Measurements from ENCODE around the gene FANCC.

FANCC gene

DNA sequence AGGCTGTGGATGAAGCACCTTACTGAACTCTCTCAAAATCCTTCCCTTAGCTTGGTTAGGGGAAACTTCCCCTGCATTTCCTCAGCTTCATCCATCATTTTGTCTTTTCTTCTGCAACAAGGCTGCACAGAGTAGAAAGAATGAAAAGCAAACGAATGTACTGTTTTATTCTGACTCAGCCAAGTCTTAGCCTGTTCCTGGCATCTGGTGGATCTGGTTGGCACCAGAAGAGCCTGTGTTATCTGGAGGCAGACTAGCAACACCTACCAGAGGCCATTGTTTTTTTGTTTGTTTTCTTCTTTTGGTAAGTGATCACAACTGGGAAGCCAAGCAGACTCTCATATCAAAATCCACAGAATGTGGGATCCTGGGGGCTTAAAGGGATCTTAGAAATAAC, 200.7 kb downstream of the FANCC start:
- DNase-seq (ENCODE audit: low spot score) = no peak

DNA sequence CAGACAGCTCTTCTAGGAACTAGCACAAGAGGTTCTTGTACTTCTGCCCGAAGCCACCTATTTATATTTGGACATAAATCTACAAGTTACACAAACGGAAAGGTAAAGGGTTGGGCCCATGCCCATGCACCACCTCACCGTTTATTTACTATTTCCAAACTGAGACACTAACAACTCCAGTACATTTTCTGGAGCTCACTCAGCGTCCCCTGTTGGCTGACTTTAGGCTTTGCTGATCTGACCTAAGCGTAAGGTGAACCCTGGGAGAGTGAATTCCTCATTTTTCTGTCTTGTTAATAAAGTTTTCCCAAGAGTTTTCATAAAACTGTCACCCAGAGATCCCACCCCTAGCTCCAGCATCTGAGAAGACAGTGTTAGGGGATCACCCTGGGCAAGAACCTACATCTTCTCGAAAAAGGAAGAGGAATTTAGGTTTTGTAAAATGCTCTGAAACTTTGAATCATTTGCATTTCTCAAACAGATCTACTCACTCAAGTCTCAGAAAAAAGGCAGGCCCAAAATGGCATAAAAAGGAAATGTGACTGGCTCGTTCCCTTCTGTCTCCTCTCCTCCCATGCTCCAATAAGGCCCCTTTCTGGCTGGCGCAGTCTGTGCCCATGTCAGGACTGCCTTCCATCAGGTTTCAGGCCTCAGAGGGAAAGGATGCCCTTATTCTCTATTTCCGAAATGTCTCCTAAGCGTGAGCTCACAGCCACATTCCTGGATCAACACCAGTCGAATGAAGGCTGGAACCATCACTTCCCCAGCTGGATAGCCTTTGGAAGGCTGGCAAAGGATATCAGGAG, 201.3 kb downstream of the FANCC start:
- DNase-seq (ENCODE audit: low spot score) = no peak

DNA sequence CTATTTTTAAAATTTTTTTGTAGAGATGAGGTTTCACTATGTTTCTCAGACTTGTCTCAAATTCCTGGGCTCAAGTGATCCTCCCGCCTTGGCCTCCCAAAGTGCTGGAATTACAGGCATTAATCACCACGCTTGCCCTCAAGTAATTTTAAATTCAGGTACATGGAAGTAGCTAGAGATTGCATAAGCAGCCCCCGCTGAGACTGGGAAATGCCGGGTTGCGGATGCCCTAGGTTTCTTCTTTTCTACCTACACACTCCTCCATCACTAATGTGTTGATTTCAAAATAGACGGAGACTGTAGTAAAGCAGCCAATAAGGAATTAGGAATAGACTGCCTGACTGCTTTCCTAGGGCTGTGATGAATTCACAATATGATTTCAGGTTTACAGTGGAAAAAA, 202.4 kb downstream of the FANCC start:
- DNase-seq (ENCODE audit: low spot score) = no peak

DNA sequence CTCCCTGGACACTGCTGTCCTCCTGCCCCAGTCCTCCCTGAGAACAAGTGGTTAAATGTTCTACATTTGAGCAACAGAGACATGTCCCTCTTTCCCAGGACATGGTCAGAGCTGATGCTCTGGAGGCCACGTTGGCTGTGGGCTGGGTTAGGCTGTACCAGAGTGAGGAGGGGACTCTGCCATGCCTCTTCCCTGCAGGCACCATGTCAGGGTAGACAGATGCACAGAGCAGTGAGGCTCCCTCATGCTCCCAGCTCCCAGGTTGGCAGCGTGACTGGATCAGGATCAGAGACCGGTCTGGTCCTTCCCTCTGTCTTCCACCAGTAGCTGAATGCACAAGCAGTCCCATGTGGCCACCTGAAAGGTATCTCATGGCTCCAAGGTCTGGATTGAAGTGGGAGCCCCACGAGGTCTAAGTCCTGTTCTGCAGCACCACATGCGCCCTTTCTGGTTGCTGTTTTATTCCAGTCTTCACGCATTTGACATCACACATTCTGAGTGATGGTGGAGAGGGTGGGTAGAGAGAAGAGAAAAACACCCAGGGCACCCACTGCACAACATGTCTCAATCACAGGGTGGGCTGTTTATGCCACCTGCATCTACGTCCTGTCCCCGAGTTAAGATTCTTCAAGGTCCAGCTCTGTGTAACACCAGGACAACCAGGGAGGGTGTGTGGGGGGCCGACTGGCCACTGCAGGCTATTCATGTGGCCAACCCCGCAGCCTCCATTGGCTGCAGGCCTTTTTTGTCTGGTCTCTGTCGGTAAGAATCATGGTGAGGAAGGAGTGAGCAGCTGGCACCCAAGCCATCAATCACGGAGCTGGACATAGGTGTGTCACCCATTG, 204.9 kb downstream of the FANCC start:
- DNase-seq (ENCODE audit: low spot score) = no peak

DNA sequence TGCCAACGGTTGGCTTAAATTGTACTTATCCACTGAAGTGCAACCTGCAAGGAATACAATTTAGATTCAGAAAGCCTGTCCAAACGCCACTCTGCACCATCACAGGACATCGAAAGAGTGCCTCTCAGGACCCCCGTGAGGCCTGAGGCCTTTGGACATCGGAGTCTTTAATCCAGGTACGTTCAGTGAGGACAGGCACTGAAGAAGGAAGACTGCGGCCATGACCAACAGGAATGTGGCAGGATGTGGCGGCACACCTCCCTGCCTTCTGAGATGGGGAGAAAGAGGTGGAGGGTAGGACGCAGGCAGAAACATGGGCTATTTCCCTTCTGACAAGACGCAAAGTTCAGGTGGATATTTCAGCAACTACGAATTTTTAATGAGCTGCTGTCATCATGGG, 205.8 kb downstream of the FANCC start:
- DNase-seq (ENCODE audit: low spot score) = no peak

DNA sequence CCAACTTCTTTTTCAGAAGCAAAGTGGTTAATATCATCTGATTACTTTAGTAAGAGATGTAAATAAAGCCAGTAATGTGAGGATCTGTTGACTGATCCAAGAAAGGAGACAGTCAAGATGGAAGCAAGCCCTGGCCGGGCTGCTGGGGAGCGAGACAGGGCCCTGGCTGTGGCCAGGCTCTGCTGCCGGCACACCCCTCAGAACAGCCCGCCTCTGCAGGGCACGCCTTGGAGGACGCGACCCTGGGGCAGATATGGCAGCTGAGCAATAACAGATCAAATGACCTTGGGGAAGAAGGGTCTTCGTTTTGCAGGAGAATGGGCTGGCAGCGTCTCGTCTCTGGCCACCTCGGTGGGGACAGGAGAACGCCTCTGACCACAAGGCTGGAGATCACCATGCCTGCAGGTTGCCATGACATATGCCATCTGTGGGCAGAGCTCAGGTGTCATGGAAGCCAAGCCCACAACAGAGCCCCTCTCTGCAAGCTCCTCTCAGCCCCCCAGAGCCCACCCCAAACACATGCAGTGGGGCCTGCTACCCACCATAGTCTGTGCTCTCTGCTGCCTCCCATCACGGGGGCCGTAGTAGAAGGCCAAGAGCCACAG, 206.5 kb downstream of the FANCC start:
- DNase-seq (ENCODE audit: low spot score) = no peak

DNA sequence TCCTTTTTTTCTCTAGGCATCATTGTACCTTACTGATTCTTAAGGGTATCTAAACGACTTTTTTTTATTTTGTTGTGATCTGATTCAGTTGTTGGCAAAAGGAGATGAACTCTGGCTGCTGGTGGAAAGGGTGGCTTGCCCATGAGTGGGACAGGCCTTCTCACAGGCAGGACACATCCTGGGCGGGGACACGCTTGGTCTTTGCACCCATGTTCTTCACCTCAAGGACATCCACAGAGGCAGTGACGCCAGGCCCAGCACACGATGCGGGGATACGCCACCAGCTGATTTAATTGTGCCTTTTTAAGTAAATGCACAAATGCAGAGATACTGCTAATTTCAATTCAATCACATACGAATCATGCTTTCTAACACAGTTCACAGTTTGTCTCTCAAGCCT, 208.1 kb downstream of the FANCC start:
- DNase-seq (ENCODE audit: low spot score) = no peak

DNA sequence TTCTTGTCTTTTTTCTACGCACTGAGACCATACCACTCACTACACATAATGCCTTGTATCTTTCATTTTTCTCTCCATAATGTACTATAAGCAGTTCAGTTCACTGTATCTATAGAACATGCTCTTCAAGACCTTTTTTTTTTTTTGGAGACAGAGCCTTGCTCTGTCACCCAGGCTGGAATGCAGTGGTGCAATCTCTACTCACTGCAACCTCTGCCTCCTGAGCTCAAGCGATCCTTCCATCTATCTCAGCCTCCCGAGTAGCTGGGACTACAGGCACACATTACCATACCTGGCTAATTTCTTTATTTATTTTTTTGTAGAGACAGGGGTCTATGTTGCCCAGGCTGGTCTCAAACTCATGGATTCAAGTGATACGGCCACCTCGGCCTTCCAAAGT, 208.7 kb downstream of the FANCC start:
- no peak for DNase-seq (ENCODE audit: low spot score)

DNA sequence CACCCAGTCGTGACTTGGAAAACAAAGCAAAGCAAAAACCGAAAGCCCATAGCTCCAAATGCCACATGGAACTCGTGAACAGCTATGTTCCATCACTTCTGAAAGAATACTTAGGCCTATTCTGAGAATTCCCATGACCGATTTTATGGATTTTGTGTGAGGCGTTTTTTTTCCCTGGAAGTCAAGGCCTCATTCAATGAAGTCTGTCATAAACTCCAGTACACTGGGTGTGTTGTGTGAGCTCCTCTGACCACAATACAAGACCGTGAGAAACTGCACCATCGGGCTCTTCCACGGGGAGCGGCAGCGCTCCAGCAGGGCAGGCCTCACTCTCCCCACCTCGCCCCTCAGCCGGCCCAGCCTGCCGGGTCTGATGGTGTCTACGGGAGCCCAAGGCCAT, 209.5 kb downstream of the FANCC start:
- DNase-seq (ENCODE audit: low spot score) = no peak

DNA sequence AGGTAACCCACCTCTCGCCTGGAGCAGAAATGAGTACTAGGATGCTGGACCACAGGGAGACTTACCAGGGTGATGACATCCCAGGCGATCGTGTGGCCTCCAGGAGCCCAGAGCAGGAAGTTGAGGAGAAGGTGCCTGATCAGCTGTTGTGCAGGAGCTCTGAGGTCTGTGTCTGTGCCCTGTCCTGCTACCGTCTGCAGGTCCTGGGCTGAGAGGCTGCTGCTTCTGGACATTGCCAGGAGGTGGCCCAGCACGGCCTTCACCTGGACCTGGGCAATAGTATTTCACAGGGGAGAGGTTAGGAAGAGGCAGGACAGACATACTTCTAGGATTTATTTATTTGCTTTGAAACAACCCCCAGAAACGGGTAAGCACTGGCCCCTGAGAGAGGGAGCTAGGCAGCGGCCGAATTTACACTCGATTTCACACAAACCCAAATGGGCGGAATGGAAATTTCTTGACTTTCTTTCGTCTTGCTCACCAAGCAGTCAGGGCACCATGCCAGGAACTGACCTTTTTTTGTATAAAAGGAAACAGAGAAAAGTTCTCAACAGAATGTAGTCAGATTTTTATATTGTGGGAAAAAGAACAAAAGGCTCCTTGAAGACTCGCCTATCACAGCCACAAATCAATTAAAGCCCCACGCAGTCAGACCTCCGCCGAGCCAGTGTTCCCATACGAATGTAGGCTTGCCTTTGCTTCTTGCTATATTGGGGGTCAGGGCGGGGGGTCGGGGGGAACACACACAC, 210.3 kb downstream of the FANCC start:
- DNase-seq (ENCODE audit: low spot score) = no peak

DNA sequence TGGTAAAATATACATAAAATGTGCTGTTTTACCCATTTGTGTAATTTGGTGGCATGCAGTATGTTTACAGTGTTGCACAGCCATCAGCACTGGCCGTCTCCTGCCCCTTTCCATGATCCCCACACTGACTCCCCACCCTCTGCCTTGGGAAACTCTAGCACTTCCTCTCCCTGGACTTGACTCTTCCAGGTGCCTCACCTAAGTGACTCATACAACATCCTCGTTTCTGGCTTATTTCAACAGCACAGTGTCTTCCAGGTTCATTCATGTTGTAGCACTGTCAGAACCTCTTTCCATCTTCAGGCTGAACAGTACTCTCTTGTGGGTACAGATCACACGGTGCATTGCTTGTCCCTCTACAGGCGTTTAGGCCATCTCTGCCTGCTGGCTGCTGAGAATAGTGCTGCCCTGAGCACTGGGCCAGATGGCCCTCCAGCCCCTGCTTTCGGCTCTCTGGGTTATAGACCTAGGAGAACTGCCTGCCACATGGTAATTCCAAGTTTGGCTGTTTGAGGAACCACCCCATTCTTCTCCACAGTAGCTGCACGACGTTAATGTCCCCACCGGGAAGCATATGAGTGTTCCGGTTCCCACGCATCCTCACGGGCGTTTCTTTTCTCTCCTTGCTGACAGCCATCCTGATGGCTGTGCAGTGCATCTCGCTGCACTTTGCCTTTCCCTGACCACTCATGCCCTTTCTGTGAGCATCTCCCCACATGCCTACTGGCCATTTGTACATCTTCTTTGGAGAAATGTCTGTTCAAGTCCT, 211.8 kb downstream of the FANCC start:
- DNase-seq (ENCODE audit: low spot score) = no peak

DNA sequence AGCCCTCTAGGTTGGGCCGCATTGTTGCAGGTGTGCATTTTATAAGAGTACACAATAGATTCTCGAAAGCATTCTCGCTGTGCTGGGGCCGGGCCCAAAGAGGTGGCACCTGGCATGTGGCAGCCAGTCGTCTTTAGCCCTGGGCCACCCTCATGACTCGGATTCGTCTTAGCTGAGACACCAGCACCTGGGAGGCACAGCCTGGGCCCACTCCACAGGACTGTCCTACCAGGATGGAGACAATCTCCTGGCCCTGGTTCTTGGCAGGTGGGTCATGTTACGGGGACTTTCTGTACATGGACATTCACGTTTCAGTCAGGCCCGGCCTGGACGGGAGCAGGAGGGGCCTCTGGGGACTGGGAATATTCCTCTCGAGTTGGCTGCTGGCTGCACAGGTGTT, 212.5 kb downstream of the FANCC start:
- DNase-seq (ENCODE audit: low spot score) = no peak

DNA sequence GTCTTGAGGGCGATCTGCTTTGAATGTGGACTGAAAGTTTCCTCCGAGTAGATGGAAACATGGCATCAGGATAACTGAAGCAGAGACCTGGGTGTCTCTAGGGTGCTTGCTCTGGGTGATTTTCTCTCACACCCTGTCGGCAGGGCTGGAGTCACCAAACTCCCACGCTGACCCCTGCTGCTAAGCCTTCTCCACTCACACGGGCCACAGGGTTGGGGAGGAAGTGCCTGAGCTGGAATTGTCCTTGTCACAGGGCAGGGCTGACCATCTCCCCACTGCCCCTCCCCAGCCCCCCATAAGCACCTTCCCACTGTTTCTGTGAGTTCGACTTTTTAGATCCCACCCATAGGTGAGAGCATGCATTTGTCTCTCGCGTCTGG, 212.9 kb downstream of the FANCC start:
- no peak for DNase-seq (ENCODE audit: low spot score)

DNA sequence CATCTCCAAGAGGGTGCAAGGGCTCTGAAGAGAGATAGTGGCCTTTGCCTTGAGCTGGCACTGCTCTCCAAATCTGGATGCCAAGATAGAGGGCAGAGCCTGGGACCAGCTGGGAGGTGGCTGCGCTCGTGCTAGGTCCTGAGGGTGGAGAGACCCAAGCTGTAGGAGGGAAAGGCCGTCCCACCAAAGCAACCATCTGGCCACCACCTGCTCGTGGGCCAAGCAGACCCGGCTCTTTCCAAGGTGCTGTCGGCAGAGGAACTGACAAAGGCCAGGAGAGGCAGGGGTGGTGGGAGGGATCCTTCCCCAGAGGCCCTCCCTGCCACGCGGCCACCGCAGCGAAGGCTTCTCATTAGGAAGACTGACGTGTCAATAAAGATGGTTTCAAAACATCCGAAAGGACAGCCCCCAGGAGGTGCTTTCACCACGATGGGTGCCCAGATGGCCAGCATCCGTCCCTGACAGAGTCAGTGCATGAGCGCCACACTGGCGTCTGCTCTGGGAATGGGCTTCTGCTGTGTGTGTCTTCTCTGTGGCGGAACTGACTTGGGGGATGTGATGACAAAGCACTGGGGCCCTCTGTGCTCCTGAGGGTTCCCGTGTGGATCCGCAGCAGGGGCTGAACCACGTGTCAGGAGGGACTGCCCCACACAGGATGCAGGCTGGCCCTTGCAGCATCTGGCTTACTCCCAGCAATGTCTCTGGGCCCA, 213.5 kb downstream of the FANCC start:
- DNase-seq (ENCODE audit: low spot score) = no peak

DNA sequence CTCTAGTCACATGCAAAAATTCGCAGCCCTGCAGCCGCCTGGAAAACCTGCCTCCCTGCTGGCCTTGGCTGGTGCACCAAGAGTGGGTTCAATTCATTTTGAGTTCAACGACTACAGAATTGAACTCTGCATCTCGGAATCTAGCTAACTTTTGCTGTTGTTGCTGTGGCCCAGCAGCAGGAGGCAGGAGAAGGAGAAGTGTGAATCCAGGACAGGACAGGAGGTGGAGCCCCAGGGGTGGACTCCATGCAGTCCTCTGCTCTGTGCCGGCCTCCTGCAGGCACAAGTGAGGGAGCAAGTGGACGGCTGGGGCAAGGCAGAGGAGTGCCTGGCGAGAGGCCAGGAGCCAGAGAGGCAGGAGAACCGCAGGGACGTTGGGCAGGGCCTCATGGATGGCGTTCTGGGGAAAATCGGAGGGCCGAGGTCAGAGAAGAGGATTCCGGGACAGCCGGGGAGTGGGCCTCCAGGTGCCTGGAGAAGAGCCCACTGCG, 214.2 kb downstream of the FANCC start:
- DNase-seq (ENCODE audit: low spot score) = no peak

DNA sequence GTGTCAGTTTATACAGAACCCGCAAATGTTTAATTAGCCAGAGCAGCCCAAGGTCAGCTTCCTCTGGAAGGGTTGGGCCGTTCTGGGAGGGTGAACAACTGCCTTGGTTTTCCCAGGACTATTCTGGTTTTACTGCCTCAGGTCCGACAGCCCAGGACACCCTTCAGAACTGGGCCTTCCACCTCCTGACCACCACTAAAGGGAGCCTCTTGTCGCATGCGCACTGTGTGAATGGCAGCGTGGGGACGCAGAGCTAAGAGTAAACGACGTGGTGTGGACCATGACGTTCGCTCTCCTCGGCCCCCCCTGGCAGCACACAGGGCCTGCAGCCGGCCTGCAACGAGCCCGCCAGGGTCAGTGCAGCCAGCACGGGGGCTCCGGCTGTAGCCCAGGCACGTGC, 214.9 kb downstream of the FANCC start:
- DNase-seq (ENCODE audit: low spot score) = no peak

DNA sequence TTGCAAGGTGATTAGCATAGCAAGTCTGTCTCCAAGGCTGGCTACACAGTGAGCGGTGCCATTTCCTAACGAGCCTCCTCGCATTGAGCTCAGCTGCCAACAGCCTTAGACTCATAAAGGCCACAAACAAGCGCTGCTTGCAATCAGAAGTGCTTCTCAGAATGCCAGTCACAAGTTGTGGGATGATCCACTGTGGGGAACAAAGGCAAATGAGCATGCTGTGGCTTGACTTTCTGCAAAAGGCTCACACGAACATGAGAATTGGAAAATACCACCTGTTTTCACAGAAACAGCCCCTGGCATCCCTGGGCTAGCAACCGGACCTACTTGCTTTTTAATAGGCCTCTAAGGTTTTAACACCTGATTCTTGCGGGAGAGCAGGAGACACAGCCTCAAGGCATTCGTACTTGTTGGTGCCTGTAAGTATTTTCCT, 215.5 kb downstream of the FANCC start:
- DNase-seq (ENCODE audit: low spot score) = no peak

DNA sequence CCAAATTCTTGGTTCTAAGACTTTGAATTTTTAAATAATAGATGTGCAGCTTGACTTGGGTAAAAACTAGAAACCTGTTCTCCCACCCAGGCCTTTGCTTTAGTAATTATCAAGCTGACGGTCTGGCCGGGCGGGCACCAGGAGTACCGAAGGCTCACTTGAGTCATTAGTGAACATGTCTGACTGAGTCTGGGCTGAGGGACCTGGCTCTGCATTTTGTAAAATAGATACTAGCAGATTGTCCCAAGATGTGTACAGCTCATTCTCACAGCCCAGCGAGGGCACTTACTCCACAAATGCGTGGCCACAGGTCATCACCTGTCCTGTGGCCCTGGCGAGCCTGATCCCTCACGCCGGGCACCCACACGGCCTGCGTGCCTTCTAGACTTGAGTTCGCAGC, 216.2 kb downstream of the FANCC start:
- no peak for DNase-seq (ENCODE audit: low spot score)

DNA sequence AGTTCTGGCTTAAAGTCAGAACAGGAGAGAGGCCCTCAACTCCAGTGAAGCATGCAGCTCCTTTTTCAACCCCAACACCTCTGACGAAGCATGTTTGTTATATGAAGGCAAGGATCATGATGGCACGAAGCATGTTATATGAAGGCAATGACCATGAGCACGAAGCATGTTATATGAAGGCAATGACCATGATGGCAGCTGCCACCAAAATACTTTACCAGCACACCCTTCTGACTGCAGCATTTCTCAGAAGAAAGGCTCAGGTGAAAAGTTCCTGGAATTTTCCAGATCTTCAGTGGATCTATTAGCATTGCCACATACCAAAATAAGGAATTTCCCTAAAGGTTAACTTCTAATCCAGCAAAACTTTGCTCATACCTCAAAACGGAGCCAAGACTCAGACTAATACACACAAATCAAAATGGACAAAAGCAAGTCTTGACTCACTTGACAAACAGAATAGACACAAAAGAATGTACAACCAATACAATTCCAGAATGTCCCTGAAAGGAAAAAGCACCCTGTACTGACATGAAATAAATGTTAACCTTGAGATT, 217.4 kb downstream of the FANCC start:
- DNase-seq (ENCODE audit: low spot score) = no peak

DNA sequence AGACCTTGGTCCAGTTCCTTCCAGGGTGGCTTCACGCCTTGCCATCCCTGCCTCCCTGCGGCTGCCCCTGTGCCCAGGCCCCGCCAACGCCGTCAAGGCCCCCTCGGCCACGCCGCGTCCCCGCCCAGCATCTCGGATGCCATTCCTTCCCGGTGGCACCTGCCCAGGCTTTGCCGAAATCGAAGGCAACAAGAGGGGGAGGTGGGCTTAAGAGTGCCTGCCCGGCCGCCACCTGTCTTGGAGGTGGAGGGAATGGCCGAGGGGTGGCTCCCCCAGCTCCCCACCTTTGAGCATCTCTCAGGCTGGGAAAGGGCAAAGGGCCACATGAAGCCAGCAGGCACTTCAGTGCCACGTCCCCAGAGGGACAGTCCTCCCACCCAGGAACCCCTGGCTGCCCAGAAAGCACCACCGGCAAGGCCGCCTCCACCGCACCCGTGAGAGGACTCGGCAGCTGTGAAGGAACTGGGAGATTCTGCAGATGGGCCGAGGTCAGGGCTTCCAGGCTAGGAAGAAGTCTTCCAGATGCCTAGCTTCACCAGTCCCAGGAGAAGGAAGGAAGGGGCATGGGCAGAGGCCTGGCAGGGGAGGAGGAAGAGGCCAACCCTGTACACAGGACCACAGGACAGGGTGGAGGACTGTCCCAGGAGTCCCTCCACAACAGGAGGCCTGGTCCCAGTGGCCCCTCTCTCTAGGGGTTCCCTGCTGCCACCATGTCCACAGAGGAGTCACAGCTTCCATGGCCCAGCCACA, 218.0 kb downstream of the FANCC start:
- no peak for DNase-seq (ENCODE audit: low spot score)

Data from CD4-positive, alpha-beta T cell treated with Interleukin-15 for 4 hours (primary cell).